ENCODE measurements around the gene RNASE8. TPM values are rescaled to one million over a fixed set of nuclear protein-coding genes. Genes with fewer than 3 reads are reported as not detected.
A peak's percentile ranks its signal among the peaks of the same experiment; 100 is the strongest.

RNASE8 gene
- total and polyA plus RNA-seq, 2 of the 4 experiments (the other 2 are of a cell fraction), result not detected

GRCh38 chr14:21095430-21096205 lies 38.0 kb downstream of the RNASE8 start:
- Histone ChIP-seq H3K18ac (ENCODE audit: low read depth, low read length) (no peak overlapping the region), H3K36me3 (ENCODE audit: control insufficient read depth, insufficient read depth, low read length) (peaks cover 9% of the 10 kb centered on the region; the same call in 1 of the 2 replicates), H3K9me1 (ENCODE audit: insufficient read depth, low read length) (no peaks in the 10 kb centered on the region), H3K14ac (replicated peaks; ENCODE audit: low read depth, low read length) (no peak overlapping the region), H3K27me3 (ENCODE audit: control insufficient read depth, insufficient read depth, low read length) (no peaks in the 10 kb centered on the region), H2AFZ (replicated peaks; ENCODE audit: low read length, poor library complexity) (no peak overlapping the region), H3K4ac (ENCODE audit: low read depth, low read length) (no peak overlapping the region), H3K4me3 (ENCODE audit: insufficient read depth, low read depth, low read length) (no peak overlapping the region), H3K23ac (ENCODE audit: low read depth, low read length) (no peak overlapping the region), H2BK120ac (ENCODE audit: low read depth, low read length) (no peak overlapping the region), H3K9ac (ENCODE audit: low read depth, low read length) (no peak overlapping the region), H3K4me1 (ENCODE audit: control insufficient read depth, insufficient read depth, low read length) (peaks cover 4% of the 10 kb centered on the region; the same call in 1 of the 2 replicates), H4K8ac (ENCODE audit: low read depth in 2 of 2, low read length in 2 of 2) (no peak overlapping the region), H3K56ac (ENCODE audit: extremely low read depth, insufficient read depth, low read length) (no peak overlapping the region), H2BK15ac (ENCODE audit: low read depth, low read length) (no peak overlapping the region), H2BK5ac (ENCODE audit: low read depth, low read length, poor library complexity, severe bottlenecking) (no peak overlapping the region), H3K79me1 (ENCODE audit: low read depth in 1 of 2, low read length in 2 of 2) (0 out of 4 replicates have a peak, but pooled peaks cover 0 to 2% of the 10 kb centered on the region in 2 experiments), H3K9me3 (ENCODE audit: control insufficient read depth, insufficient read depth, low read length) (no peaks in the 10 kb centered on the region), H2AK5ac (ENCODE audit: low read depth, low read length) (no peak overlapping the region), H4K20me1 (ENCODE audit: insufficient read depth, low read length) (no peaks in the 10 kb centered on the region; the same call in 1 of the 2 replicates), H3K27ac (ENCODE audit: insufficient read depth, low read length) (no peak overlapping the region), H4K5ac (ENCODE audit: low read depth, low read length) (no peak overlapping the region), H4K91ac (ENCODE audit: insufficient read depth, low read depth, low read length) (no peak overlapping the region), H2BK20ac (ENCODE audit: low read depth, low read length) (no peak overlapping the region), H2AK9ac (replicated peaks; ENCODE audit: low read depth, low read length, poor library complexity) (no peak overlapping the region), H3K4me2 (ENCODE audit: low read depth, low read length) (no peak overlapping the region)
- TF ChIP-seq MAZ (IDR thresholded peaks at IDR 0.05; ENCODE audit: borderline replicate concordance, low read depth, low read length) (no peak), MXI1 (IDR thresholded peaks at IDR 0.05; ENCODE audit: borderline replicate concordance, low read depth, low read length) (0 out of 2 replicates have a peak, but pooled peaks have one; percentile 24)
- intact Hi-C loops (cut with micrococcal nuclease) (no loop called here), dilution Hi-C loops (cut with HindIII; ENCODE audit: low sequenced_read_pairs, unreplicated experiment) (no loop called here), in situ Hi-C loops (cut with MboI; ENCODE audit: low sequenced_read_pairs) (loop anchor here (25.0 kb wide), 2 partner anchors 633 to 758 kb away; partner anchors contain the start of genes APEX1, CCNB1IP1, OSGEP and PARP2)
- BruUV-seq (replicated peaks), result no TSS peak
- ChIA-PET CTCF (interaction anchor here (1.2 to 1.8 kb wide), 3 partner anchors 24 to 81 kb away, joined by 3 to 6 read pairs (median 4); no protein-coding TSS in a partner anchor), POLR2A (ENCODE audit: unreplicated experiment) (interaction anchor here (0.5 kb wide), 1 partner anchor 71 kb away, joined by 3 read pairs; the partner anchor contains the start of gene NDRG2)
- no peak for ATAC-seq (ENCODE audit: low read depth)
- peak; percentile 51 for DNase-seq
- no CpG with 5 or more reads among the region's 6 CpGs for WGBS, 2 experiments (ENCODE audit: extremely low coverage in 2 of 2, insufficient read length in 1 of 2)
